Stimulated activated naive CD8-positive, alpha-beta T cell treated with anti-CD3 and anti-CD28 coated beads, Interleukin-15, amount 100 ng/mL, for 72 hours (primary cell): ENCODE data around the gene PLCB1.
A peak's percentile ranks its signal among the peaks of the same experiment; 100 is the strongest.

ENCODE experiments used
- ATAC-seq: fragments of 150-1000 bp; cut with Tn5 transposase; 2 replicates; pipeline ENCODE4 v1.10.0; 2021; ENCODE audit warnings: mild to moderate bottlenecking, moderate library complexity
- DNase-seq, 2 donors: peaks; one replicate each; pipeline ENCODE4 v3.0.0; 2021 to 2022
- H3K27ac Mint-ChIP-seq, 2 donors: one replicate each; pipeline ENCODE4 v1.8.0; 2022; ENCODE audit warnings: mild to moderate bottlenecking in 2 of 2, mixed read lengths in 2 of 2, moderate library complexity in 2 of 2
- H3K27me3 Mint-ChIP-seq: one replicate; pipeline ENCODE4 v1.8.0; 2022; ENCODE audit warnings: mixed read lengths
- H3K4me1 Mint-ChIP-seq: one replicate; pipeline ENCODE4 v1.8.0; 2022; ENCODE audit warnings: mild to moderate bottlenecking, mixed read lengths
- H3K4me3 Mint-ChIP-seq, 2 donors: one replicate each; pipeline ENCODE4 v1.8.0; 2022; ENCODE audit warnings: mild to moderate bottlenecking in 2 of 2, mixed read lengths in 2 of 2, moderate library complexity in 1 of 2
- H3K9me3 Mint-ChIP-seq, 2 donors: one replicate each; pipeline ENCODE4 v1.8.0; 2022; ENCODE audit warnings: mixed read lengths in 2 of 2

PLCB1 gene

GRCh38 chr20:8510808-8511207, 378.7 kb downstream of the PLCB1 start:
- no peak overlapping the region for H3K4me3 Mint-ChIP-seq
- DNase-seq = no peak
- ATAC-seq = no peak
- peaks cover 3 to 5% of the 10 kb centered on the region in 2 donors for H3K9me3 Mint-ChIP-seq
- H3K27me3 Mint-ChIP-seq = no peaks in the 10 kb centered on the region
- H3K4me1 Mint-ChIP-seq = no peaks in the 10 kb centered on the region
- no peak overlapping the region for H3K27ac Mint-ChIP-seq

GRCh38 chr20:8512003-8512402, 379.9 kb downstream of the PLCB1 start:
- DNase-seq = no peak
- H3K27ac Mint-ChIP-seq = no peak overlapping the region
- H3K4me3 Mint-ChIP-seq = no peak overlapping the region
- no peaks in the 10 kb centered on the region for H3K4me1 Mint-ChIP-seq
- no peak for ATAC-seq
- peaks cover 5 to 7% of the 10 kb centered on the region in 2 donors for H3K9me3 Mint-ChIP-seq
- H3K27me3 Mint-ChIP-seq = no peaks in the 10 kb centered on the region

DNA sequence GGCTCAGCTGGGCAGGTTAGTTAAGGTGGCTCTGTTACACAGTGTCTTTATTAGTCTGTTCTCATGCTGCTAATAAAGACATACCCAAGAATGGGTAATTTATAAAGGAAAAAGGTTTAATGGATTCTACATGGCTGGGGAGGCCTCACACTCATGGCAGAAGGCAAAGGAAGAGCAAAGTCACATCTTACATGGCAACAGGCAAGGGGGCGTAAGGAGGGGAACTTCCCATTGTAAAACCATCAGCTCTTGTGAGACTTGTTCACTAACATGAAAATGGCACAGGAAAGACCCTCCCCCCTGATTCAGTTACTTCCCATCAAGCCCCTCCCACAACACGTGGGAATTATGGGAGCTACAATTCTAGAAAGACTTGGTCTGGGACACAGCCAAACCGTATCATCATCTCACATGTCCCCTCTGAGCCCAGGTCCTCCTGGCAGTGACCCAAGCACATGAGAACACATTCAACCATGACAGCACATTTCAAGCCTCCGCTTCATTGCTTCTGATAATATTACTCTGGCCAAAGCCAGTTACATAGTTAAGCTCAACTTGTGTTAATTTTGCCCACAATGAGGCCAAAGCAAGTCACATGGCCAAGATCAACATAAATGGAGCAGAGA, 383.9 kb downstream of the PLCB1 start:
- Mint-ChIP-seq H3K4me1 (no peaks in the 10 kb centered on the region), H3K9me3 (peaks cover 5 to 7% of the 10 kb centered on the region in 2 donors), H3K27ac (peak overlapping the region in 1 of 2 donors; percentile 59), H3K4me3 (no peak overlapping the region), H3K27me3 (no peaks in the 10 kb centered on the region)
- DNase-seq (no peak), ATAC-seq (no peak)

DNA sequence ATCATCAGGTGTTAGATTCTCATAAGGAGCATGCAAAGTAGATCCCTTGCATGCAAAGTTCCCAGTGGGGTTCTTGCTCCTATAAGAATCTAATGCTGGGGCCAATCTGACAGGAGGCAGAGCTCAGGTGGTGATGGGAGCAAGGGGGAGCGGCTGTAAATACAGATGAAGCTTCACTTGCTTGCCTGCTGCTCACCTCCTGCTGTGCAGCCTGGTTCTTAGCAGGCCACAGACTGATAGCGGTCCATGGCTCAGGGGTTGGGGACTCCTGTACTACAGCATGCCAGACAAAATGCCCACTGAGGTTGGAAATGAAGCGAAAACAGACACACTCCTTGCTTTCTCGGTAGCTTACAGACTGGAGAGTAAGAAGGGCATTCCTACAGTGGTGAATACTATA, 386.8 kb downstream of the PLCB1 start:
- no peak for ATAC-seq
- no peak overlapping the region for H3K4me3 Mint-ChIP-seq
- H3K9me3 Mint-ChIP-seq = peaks cover 5 to 7% of the 10 kb centered on the region in 2 donors
- no peak for DNase-seq
- no peaks in the 10 kb centered on the region for H3K4me1 Mint-ChIP-seq
- no peak overlapping the region for H3K27ac Mint-ChIP-seq
- no peaks in the 10 kb centered on the region for H3K27me3 Mint-ChIP-seq

DNA sequence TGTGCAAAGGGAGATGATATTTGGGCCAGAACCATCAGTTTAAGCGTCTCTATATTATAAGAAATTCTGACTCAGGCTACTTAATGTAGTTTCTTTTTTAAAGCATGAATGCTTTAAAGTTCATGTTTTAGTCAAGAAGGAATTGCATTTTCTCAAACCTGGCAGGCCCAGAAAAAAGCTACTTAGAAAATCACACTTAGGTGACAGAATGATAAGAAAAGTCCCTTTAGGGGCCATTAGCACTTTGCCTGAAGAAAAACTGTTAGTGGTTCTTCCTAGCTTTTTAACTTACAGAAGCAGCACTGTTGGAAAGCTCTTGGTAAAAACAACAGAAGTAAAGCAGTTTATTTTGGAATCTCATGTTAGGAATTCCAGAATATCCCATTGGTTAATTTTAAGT, 387.8 kb downstream of the PLCB1 start:
- no peak for DNase-seq
- Mint-ChIP-seq H3K27me3 (no peaks in the 10 kb centered on the region), H3K4me1 (no peaks in the 10 kb centered on the region), H3K27ac (no peak overlapping the region), H3K4me3 (no peak overlapping the region), H3K9me3 (peaks cover 5 to 7% of the 10 kb centered on the region in 2 donors)
- no peak for ATAC-seq

DNA sequence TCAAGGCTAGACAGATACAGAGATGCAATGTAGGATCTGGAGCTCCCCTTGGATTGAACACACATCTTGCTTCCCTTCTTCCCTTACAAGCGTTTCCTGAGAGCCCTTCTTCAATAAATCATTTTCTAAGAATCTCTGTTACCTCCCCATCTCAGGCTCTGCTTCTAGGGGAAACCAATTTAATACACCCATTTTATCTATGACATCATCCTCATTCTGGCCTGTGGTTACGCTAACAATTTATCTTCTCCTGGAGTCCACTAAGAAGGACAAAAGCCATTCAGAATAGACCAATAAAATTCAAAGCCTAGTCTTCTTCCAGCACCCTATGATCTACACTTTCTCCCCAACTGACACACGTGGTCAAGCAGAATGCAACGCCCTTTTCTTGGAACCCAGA, 390.1 kb downstream of the PLCB1 start:
- no peak overlapping the region for H3K4me3 Mint-ChIP-seq
- no peaks in the 10 kb centered on the region for H3K9me3 Mint-ChIP-seq
- H3K4me1 Mint-ChIP-seq = no peaks in the 10 kb centered on the region
- H3K27me3 Mint-ChIP-seq = no peaks in the 10 kb centered on the region
- ATAC-seq (no peak), DNase-seq (no peak)
- no peak overlapping the region for H3K27ac Mint-ChIP-seq

DNA sequence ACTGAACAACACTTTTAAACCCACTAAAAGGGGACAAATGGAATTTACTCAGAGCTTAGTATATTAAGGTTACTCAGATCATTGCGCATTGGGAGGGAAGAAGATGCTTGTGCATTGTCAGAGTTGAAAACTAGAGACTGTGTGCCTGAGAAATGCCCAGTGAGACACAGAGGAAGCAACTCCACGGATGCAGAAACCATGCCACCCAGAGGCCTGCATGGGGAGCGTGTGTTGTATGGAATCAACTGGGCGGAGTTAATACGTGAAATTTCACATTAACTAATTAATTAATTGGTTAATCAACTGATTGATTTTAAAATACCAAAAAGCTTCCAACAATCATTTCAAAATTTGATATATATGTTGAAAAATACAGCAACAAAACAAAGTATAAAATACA, 391.6 kb downstream of the PLCB1 start:
- Mint-ChIP-seq H3K9me3 (no peaks in the 10 kb centered on the region), H3K4me3 (no peak overlapping the region), H3K4me1 (no peaks in the 10 kb centered on the region), H3K27ac (no peak overlapping the region), H3K27me3 (no peaks in the 10 kb centered on the region)
- ATAC-seq (no peak), DNase-seq (no peak)

DNA sequence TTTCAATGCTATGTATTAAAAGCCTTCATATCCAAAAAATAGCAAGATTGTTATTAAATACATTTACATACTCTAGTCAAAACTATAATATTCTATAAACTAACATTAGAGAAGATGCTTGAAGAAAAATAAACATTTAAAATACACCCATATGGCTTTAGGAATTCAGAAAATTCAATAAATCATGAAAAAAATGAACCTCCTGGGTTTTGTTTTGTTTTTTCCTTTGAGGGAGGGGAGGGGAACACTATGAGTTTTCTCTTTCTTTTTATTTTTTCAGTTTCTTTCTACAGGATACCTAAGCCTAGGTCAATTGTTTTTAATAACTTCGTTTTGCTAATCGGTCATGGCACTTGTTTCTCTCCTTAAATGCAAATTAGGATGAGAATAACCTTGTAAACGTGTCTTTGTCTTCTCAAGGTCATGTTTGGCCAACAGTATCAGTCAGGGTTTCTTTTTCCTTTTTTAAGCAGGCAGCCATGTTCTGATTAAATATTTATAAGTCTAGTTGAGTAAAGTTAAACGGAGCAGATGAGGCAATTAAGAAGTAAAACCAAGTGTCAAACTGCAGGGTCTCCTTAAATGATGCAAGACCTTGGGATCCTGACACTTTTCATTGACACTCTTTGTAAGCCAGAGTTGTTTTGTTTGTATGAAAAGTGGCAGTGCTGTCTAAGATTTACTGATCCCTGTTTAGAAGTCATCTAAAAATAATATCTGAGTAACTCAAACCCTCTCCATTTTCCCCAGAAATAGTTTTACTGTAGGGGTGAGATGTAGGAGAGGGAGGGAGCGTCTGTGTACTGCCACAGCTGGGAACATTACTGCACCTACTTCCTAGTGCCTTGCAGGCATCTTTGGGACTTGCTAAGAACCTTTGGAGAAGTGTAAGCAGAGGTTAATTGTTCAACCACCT, 392.3 kb downstream of the PLCB1 start:
- Mint-ChIP-seq H3K4me3 (no peak overlapping the region), H3K27ac (peak overlapping the region in 1 of 2 donors; percentile 33), H3K27me3 (no peaks in the 10 kb centered on the region), H3K9me3 (no peaks in the 10 kb centered on the region), H3K4me1 (no peaks in the 10 kb centered on the region)
- DNase-seq (no peak), ATAC-seq (no peak)

DNA sequence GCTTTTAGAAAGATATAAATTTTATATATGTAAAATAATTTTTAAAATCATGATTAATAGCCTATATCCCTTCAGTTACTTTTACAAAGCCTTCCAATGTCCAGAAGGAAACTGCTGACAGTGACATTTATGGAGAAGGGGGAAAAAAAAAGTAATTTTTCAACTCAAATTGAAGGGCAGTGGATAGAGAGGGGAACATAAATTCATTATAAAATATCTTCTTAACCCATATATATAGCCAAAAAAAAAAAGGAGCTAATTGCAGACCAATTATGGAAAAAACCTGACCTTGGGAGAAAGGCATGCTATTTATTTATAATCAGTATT, 392.9 kb downstream of the PLCB1 start:
- no peak for ATAC-seq
- H3K9me3 Mint-ChIP-seq = no peaks in the 10 kb centered on the region
- H3K4me1 Mint-ChIP-seq = no peaks in the 10 kb centered on the region
- H3K4me3 Mint-ChIP-seq = no peak overlapping the region
- no peak overlapping the region for H3K27ac Mint-ChIP-seq
- DNase-seq = no peak
- H3K27me3 Mint-ChIP-seq = no peaks in the 10 kb centered on the region

DNA sequence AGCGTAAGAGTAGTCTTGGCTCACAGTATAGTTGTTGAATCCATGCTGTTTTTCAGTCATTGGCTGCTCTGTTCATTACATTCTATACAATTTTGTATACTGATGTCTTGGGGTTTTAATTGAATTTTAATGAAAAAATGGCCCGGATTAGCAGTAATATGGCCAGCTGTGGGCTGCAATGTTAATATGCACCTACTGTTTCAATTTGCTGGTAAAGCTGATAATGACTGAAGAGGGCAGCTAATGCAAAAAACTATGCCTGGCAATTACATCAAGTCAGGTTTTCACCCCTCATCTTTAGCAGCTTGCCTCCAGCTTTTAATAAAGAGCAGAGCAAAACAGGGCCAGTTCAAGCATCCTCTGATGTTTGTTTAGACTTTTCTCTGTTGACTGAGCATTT, 394.5 kb downstream of the PLCB1 start:
- no peaks in the 10 kb centered on the region for H3K4me1 Mint-ChIP-seq
- H3K9me3 Mint-ChIP-seq = no peaks in the 10 kb centered on the region
- H3K27ac Mint-ChIP-seq = no peak overlapping the region
- ATAC-seq = no peak
- no peak for DNase-seq
- H3K27me3 Mint-ChIP-seq = no peaks in the 10 kb centered on the region
- no peak overlapping the region for H3K4me3 Mint-ChIP-seq

DNA sequence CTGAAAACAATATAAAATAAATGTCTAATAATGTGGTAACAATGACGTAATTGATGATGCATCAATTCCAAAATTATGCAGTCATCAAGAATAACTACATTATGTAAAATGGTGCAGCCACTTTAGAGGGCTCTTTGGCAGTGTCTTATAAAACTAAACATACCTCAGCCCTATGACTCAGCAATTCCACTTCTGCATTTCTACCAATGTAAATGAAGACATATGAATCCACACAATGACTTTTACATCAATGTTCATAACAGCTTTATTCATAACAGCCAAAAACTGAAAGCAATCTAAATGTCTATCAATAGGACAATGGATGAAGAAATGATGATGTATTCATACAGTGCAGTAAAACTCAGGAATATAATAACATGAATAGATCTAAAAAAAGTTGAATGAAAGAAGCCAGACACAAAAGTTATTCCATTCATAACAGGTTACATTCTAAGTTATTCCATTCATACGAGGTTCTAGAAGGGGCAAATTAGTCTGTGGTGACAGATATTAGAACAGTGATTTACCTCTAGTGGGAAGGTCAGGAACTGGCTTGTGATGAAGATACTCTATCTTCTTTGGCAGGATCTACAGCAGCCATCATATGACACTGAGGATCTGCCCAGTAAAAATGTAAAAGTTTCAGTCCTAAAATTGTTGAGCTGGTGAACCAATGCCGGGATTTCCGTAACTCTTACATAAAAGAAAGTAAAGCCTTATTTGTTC, 396.1 kb downstream of the PLCB1 start:
- ATAC-seq (no peak), DNase-seq (no peak)
- no peaks in the 10 kb centered on the region for H3K4me1 Mint-ChIP-seq
- no peaks in the 10 kb centered on the region for H3K9me3 Mint-ChIP-seq
- peak overlapping the region in 1 of 2 donors; percentile 19 for H3K27ac Mint-ChIP-seq
- H3K4me3 Mint-ChIP-seq = no peak overlapping the region
- no peaks in the 10 kb centered on the region for H3K27me3 Mint-ChIP-seq

DNA sequence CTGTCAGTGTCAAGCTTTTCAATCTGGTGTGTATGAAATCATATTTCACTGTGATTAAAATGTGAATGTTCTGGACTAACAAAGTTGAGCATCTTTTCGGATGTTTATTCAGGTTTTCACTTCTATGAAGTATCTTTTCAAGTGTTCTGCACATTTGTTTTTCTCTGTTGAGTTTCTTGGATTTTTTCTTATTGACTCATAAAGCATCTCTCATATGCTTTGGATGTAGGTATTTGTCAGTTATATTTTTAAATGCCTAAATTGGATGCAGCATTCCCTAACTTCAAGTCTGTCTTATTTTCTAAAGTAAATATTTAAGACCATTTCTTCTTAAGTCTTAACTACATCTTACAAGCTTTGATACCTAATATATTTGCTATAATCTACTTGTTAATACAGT, 398.0 kb downstream of the PLCB1 start:
- H3K4me1 Mint-ChIP-seq = no peaks in the 10 kb centered on the region
- no peak for DNase-seq
- H3K27me3 Mint-ChIP-seq = no peaks in the 10 kb centered on the region
- ATAC-seq = no peak
- H3K4me3 Mint-ChIP-seq = no peak overlapping the region
- no peak overlapping the region for H3K27ac Mint-ChIP-seq
- no peaks in the 10 kb centered on the region for H3K9me3 Mint-ChIP-seq

GRCh38 chr20:8532169-8532568, 400.1 kb downstream of the PLCB1 start:
- ATAC-seq = no peak
- no peaks in the 10 kb centered on the region for H3K4me1 Mint-ChIP-seq

DNA sequence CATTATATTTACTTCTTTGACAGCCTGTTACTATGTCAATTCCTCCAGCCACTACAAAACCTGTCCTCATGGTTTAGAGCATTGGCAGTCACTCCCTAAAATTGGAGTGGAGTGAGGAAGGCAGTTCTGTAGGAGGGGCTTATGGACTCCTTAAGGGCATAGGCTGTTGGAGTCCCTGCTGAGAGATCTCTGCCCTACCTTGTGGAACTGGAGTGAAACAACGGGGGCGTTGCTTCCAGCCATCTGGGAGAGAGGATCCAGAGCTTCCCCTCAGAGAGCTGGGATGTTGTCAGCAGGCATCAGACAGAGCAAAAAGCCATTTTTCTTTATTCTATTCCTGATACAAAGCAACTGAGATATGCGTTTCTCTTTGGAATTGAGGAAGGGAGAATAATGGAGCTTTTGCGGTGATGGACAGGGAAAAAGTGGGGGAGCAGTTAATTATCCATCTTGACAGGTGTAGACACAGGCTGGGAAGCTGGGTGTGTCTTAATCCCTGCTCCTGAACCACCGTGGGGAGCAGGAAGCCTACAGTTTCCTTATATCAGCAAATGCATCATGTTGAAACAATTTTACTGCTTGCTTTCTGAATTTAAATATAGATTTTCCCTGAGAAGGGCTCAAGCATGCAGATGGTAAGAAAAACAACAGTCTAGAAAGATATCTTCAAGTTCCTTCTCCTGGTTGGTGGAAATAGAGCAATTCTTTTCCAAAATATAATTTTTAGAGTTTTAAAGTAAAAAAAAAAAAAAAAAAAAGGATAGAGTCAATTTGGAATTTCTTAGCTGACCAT, 402.5 kb downstream of the PLCB1 start:
- Mint-ChIP-seq H3K9me3 (no peaks in the 10 kb centered on the region), H3K4me3 (no peak overlapping the region), H3K27ac (no peak overlapping the region), H3K4me1 (no peaks in the 10 kb centered on the region), H3K27me3 (no peaks in the 10 kb centered on the region)
- no peak for DNase-seq
- no peak for ATAC-seq

More at GRCh38 chr20:8532169-8532568, 400.1 kb downstream of the PLCB1 start:
- Mint-ChIP-seq H3K27ac (no peak overlapping the region), H3K9me3 (no peaks in the 10 kb centered on the region), H3K27me3 (no peaks in the 10 kb centered on the region), H3K4me3 (no peak overlapping the region)
- no peak for DNase-seq

- Mint-ChIP-seq H3K9me3 (no peaks in the 10 kb centered on the region), H3K4me1 (no peaks in the 10 kb centered on the region), H3K27me3 (no peaks in the 10 kb centered on the region), H3K4me3 (no peak overlapping the region), H3K27ac (no peak overlapping the region)
- DNase-seq (no peak), ATAC-seq (no peak)
These were observed 403.6 kb downstream of the PLCB1 start for GRCh38 chr20:8535403-8536261.
